GM18499 (cell line): ENCODE data around the gene CLEC16A.
"Not testable (repeated sequence)": the region's sequence is repeated elsewhere in the genome, so short reads cannot be mapped to it uniquely, and the experiment has no call there.

Experiments
- ATAC-seq: cut with Tn5 transposase; IDR thresholded peaks from one replicate; pipeline ENCODE4 v1.9.1; 2021; ENCODE audit warnings: moderate number of reproducible peaks; ENCODE audit not compliant: insufficient read depth, unreplicated experiment

CLEC16A gene

GRCh38 chr16:11091021-11091785, 146.8 kb downstream of the CLEC16A start:
- no peak for ATAC-seq

- no peak for ATAC-seq
Observed at GRCh38 chr16:11092788-11093571, 148.6 kb downstream of the CLEC16A start.

- ATAC-seq = no peak
Observed at GRCh38 chr16:11093572-11094074, 149.3 kb downstream of the CLEC16A start.

- peak; percentile 38 for ATAC-seq
Observed at GRCh38 chr16:11094075-11094856, 149.9 kb downstream of the CLEC16A start.

GRCh38 chr16:11094857-11095565, 150.6 kb downstream of the CLEC16A start:
- no peak for ATAC-seq

GRCh38 chr16:11095935-11096334, 151.6 kb downstream of the CLEC16A start:
- no peak for ATAC-seq

GRCh38 chr16:11097094-11097786, 152.9 kb downstream of the CLEC16A start:
- ATAC-seq = no peak

GRCh38 chr16:11097787-11098167, 153.4 kb downstream of the CLEC16A start:
- ATAC-seq = no peak

- no peak for ATAC-seq
Observed at GRCh38 chr16:11098601-11099390, 154.4 kb downstream of the CLEC16A start.

- no peak for ATAC-seq
Observed at GRCh38 chr16:11099672-11100205, 155.4 kb downstream of the CLEC16A start.

- ATAC-seq = no peak
Observed at GRCh38 chr16:11100239-11100750, 155.9 kb downstream of the CLEC16A start.

- ATAC-seq = no peak
Observed at GRCh38 chr16:11101283-11101682, 156.9 kb downstream of the CLEC16A start.

GRCh38 chr16:11101695-11102522, 157.5 kb downstream of the CLEC16A start:
- no peak for ATAC-seq

GRCh38 chr16:11102523-11102898, 158.1 kb downstream of the CLEC16A start:
- ATAC-seq = no peak

GRCh38 chr16:11103301-11103700, 158.9 kb downstream of the CLEC16A start:
- not testable (repeated sequence) for ATAC-seq

GRCh38 chr16:11104168-11105037, 160.0 kb downstream of the CLEC16A start:
- no peak for ATAC-seq
